ENCODE data around the gene CFHR4. TPM values are rescaled to one million over a fixed set of nuclear protein-coding genes. Genes with fewer than 3 reads are reported as not detected.

The CFHR4 gene
- total and polyA plus RNA-seq, 2 donors (not counting 1 experiment from before 2014, with no cell fraction given) = not detected

GRCh38 chr1:196896355-196896754 is 8.5 kb downstream of the CFHR4 start:
- Mint-ChIP-seq H3K27me3 (peaks cover 15% of the 10 kb centered on the region), H3K9me3 (ENCODE audit: insufficient read depth) (no peaks in the 10 kb centered on the region), H3K27ac (no peak overlapping the region), H3K4me3 (no peak overlapping the region), H3K4me1 (no peaks in the 10 kb centered on the region)
- no peak overlapping the region for H2AFZ ChIP-seq (ENCODE audit: insufficient read depth, low read depth, low read length, poor library complexity, severe bottlenecking)
- H3K4me2 ChIP-seq (replicated peaks; ENCODE audit: low read depth, low read length, poor library complexity, severe bottlenecking) = no peak overlapping the region
- H3K9me3 ChIP-seq (ENCODE audit: control extremely low read depth in 1 of 3, control insufficient read depth in 2 of 3, insufficient read depth in 1 of 3, low read length in 2 of 3) = peaks cover 0 to 8% (median 1%) of the 10 kb centered on the region in 3 donors
- POLR2A ChIA-PET = no interaction called here
- peaks cover 0 to 10% (median 3%) of the 10 kb centered on the region in 4 experiments for H3K27me3 ChIP-seq (replicated peaks in 1 of 4; ENCODE audit: control extremely low read depth in 1 of 4, control insufficient read depth in 3 of 4, insufficient read depth in 4 of 4, low read length in 3 of 4)
- H3K9ac ChIP-seq (ENCODE audit: low read length) = no peak overlapping the region
- no peak overlapping the region for H3K27ac ChIP-seq (ENCODE audit: low read length in 2 of 2)
- TF ChIP-seq EZH2 (IDR thresholded peaks at IDR 0.05; ENCODE audit: borderline replicate concordance, insufficient read depth, low read depth, low read length, poor library complexity, severe bottlenecking) = no peak
- no peak for TF ChIP-seq CTCF (IDR thresholded peaks at IDR 0.05)
- DNase-seq (no peak), ATAC-seq (ENCODE audit: low read depth) (no peak)
- no peaks in the 10 kb centered on the region for H4K20me1 ChIP-seq (ENCODE audit: control insufficient read depth, insufficient read depth, low read length, poor library complexity, severe bottlenecking)
- H3K79me2 ChIP-seq (ENCODE audit: control insufficient read depth, insufficient read depth, low read length) = no peaks in the 10 kb centered on the region
- intact Hi-C loops (cut with micrococcal nuclease) = no loop called here
- H3K4me1 ChIP-seq (ENCODE audit: control insufficient read depth in 2 of 2, insufficient read depth in 2 of 2, low read length in 2 of 2) = no peaks in the 10 kb centered on the region
- H3K36me3 ChIP-seq (replicated peaks in 1 of 2; ENCODE audit: control extremely low read depth in 1 of 2, control insufficient read depth in 1 of 2, extremely low read depth in 1 of 2, insufficient read depth in 2 of 2, low read length in 1 of 2) = no peaks in the 10 kb centered on the region
- CTCF ChIA-PET = no interaction called here
- H3K4me3 ChIP-seq (ENCODE audit: control extremely low read depth in 1 of 5, extremely low read depth in 1 of 5, insufficient read depth in 1 of 5, low read depth in 2 of 5, low read length in 4 of 5) = no peak overlapping the region
- 90% methylated on average over 3 of the region's 8 CpGs for WGBS (ENCODE audit: insufficient coverage)

GRCh38 chr1:196897158-196897828 is 9.4 kb downstream of the CFHR4 start:
- Histone ChIP-seq H2AFZ (ENCODE audit: insufficient read depth, low read depth, low read length, poor library complexity, severe bottlenecking) (no peak overlapping the region), H3K27ac (ENCODE audit: low read length in 2 of 2) (no peak overlapping the region), H3K4me1 (ENCODE audit: control insufficient read depth in 2 of 2, insufficient read depth in 2 of 2, low read length in 2 of 2) (no peaks in the 10 kb centered on the region), H3K27me3 (replicated peaks in 1 of 4; ENCODE audit: control extremely low read depth in 1 of 4, control insufficient read depth in 3 of 4, insufficient read depth in 4 of 4, low read length in 3 of 4) (peaks cover 0 to 10% (median 3%) of the 10 kb centered on the region in 4 experiments), H3K9me3 (ENCODE audit: control extremely low read depth in 1 of 3, control insufficient read depth in 2 of 3, insufficient read depth in 1 of 3, low read length in 2 of 3) (peaks cover 0 to 8% (median 1%) of the 10 kb centered on the region in 3 donors), H3K9ac (ENCODE audit: low read length) (no peak overlapping the region), H3K36me3 (replicated peaks in 1 of 2; ENCODE audit: control extremely low read depth in 1 of 2, control insufficient read depth in 1 of 2, extremely low read depth in 1 of 2, insufficient read depth in 2 of 2, low read length in 1 of 2) (no peaks in the 10 kb centered on the region), H3K79me2 (ENCODE audit: control insufficient read depth, insufficient read depth, low read length) (no peaks in the 10 kb centered on the region), H4K20me1 (ENCODE audit: control insufficient read depth, insufficient read depth, low read length, poor library complexity, severe bottlenecking) (no peaks in the 10 kb centered on the region), H3K4me2 (replicated peaks; ENCODE audit: low read depth, low read length, poor library complexity, severe bottlenecking) (no peak overlapping the region), H3K4me3 (ENCODE audit: control extremely low read depth in 1 of 5, extremely low read depth in 1 of 5, insufficient read depth in 1 of 5, low read depth in 2 of 5, low read length in 4 of 5) (no peak overlapping the region)
- Mint-ChIP-seq H3K27me3 (peaks cover 15% of the 10 kb centered on the region), H3K4me3 (no peak overlapping the region), H3K27ac (no peak overlapping the region), H3K4me1 (no peaks in the 10 kb centered on the region), H3K9me3 (ENCODE audit: insufficient read depth) (no peaks in the 10 kb centered on the region)
- DNase-seq (no peak), ATAC-seq (ENCODE audit: low read depth) (no peak)
- CTCF ChIA-PET = no interaction called here
- POLR2A ChIA-PET = no interaction called here
- intact Hi-C loops (cut with micrococcal nuclease) = no loop called here
- no peak for TF ChIP-seq EZH2 (IDR thresholded peaks at IDR 0.05; ENCODE audit: borderline replicate concordance, insufficient read depth, low read depth, low read length, poor library complexity, severe bottlenecking)
- TF ChIP-seq CTCF (IDR thresholded peaks at IDR 0.05) = no peak
- WGBS (ENCODE audit: insufficient coverage) = 29% methylated on average over 17 of the region's 26 CpGs
